ENCODE results near the gene CCSER1. TPM values are rescaled to one million over a fixed set of nuclear protein-coding genes. Genes with fewer than 3 reads are reported as not detected.

The CCSER1 gene
- total and polyA plus RNA-seq, 2 experiments from 2014 or later: not detected

DNA sequence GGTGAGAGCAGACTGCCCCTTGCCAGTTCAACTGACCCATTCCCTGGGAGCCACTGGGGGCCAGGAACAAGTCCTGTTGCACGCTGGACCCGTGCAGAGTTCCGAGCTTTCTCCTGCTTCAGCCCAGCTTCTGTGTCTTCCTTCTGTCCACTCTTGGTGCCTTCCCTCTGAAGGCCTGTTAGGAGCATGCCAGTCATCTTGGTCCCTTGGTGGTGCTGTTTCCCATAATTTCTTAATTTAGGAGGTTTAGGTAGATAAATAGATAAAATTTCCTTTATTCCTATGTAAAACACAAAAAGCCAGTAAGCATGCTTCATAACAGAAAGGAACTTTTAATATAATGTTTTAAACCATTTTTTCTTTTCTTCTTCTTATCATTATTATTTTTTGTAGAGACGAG, 672.7 kb downstream of the CCSER1 start:
- Histone ChIP-seq H4K20me1 (ENCODE audit: insufficient read depth) (no peaks in the 10 kb centered on the region), H3F3A (ENCODE audit: insufficient read depth) (no peaks in the 10 kb centered on the region), H3K36me3 (ENCODE audit: low read depth) (no peaks in the 10 kb centered on the region), H3K4me1 (ENCODE audit: insufficient read depth) (no peaks in the 10 kb centered on the region), H2AFZ (no peak overlapping the region), H3K27me3 (replicated peaks; ENCODE audit: insufficient read depth) (no peaks in the 10 kb centered on the region), H3K4me3 (no peak overlapping the region), H3K4me2 (ENCODE audit: unreplicated experiment) (no peak overlapping the region), H3K79me2 (ENCODE audit: insufficient read depth) (no peaks in the 10 kb centered on the region), H3K9me3 (ENCODE audit: low read depth) (no peaks in the 10 kb centered on the region), H3K27ac (no peak overlapping the region), H3K9me2 (ENCODE audit: insufficient read depth) (no peaks in the 10 kb centered on the region), H3K9ac (no peak overlapping the region)
- DNase-seq: no peak
- in situ Hi-C loops (cut with MboI): no loop called here
- WGBS, 2 experiments (ENCODE audit: low coverage in 1 of 2, low lambda C conversion rate in 2 of 2, missing lambda C conversion rate in 2 of 2): 27 to 32% methylated on average over 4 of the region's 4 CpGs
- TF ChIP-seq EZH2 (IDR thresholded peaks at IDR 0.05; ENCODE audit: insufficient read depth, poor library complexity, severe bottlenecking) (no peak), EZH2phosphoT487 (IDR thresholded peaks at IDR 0.05; ENCODE audit: insufficient read depth, low read depth) (no peak)

DNA sequence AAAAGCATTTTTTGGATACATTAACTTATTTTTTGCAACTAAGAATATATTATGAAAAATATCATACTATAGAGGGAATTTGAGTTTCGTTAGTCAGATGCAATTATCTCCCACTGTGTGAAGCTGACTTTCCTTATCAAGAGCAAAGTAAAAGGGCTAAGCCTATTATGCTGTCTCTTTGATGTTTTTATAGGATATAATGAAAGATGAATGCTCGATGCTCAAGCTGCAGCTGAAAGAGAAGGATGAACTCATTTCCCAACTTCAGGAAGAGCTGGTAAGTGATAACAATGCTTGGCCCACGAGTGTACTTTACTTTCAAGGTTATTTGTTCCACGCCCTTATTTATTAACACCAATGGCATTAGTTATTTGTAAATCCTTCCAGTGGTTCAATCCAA, 688.4 kb downstream of the CCSER1 start:
- Histone ChIP-seq H3K4me3 (no peak overlapping the region), H3K36me3 (ENCODE audit: low read depth) (no peaks in the 10 kb centered on the region), H3F3A (ENCODE audit: insufficient read depth) (no peaks in the 10 kb centered on the region), H3K79me2 (ENCODE audit: insufficient read depth) (no peaks in the 10 kb centered on the region), H3K27me3 (replicated peaks; ENCODE audit: insufficient read depth) (no peaks in the 10 kb centered on the region), H2AFZ (no peak overlapping the region), H3K9me3 (ENCODE audit: low read depth) (no peaks in the 10 kb centered on the region), H3K9me2 (ENCODE audit: insufficient read depth) (no peaks in the 10 kb centered on the region), H3K9ac (no peak overlapping the region), H3K27ac (no peak overlapping the region), H3K4me1 (ENCODE audit: insufficient read depth) (no peaks in the 10 kb centered on the region), H3K4me2 (ENCODE audit: unreplicated experiment) (no peak overlapping the region), H4K20me1 (ENCODE audit: insufficient read depth) (no peaks in the 10 kb centered on the region)
- TF ChIP-seq EZH2 (IDR thresholded peaks at IDR 0.05; ENCODE audit: insufficient read depth, poor library complexity, severe bottlenecking) (no peak), EZH2phosphoT487 (IDR thresholded peaks at IDR 0.05; ENCODE audit: insufficient read depth, low read depth) (no peak)
- in situ Hi-C loops (cut with MboI): no loop called here
- WGBS, 2 experiments (ENCODE audit: low coverage in 1 of 2, low lambda C conversion rate in 2 of 2, missing lambda C conversion rate in 2 of 2): 5 to 6% methylated on average over 4 of the region's 4 CpGs
- no peak for DNase-seq

DNA sequence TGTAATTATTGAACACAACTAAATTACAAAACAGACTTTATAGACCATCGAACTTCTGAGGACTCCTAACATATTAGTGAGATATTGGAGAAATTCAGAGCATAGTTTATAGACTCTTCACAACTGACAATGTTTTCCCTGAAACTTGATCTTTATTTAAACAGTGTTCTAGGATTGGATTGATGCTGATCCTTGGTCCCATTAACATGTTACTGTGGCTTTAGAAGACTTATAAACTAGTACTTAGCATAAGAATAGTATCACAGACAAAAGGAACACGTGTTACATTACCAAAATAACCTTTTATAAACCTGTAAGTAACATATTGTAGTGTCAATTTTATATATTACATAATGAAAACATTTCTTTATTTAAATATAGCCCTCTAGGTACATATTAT, 689.6 kb downstream of the CCSER1 start:
- no peak overlapping the region for H3K9ac ChIP-seq
- no peaks in the 10 kb centered on the region for H3K27me3 ChIP-seq (replicated peaks; ENCODE audit: insufficient read depth)
- H3K4me2 ChIP-seq (ENCODE audit: unreplicated experiment): no peak overlapping the region
- H3K9me2 ChIP-seq (ENCODE audit: insufficient read depth): no peaks in the 10 kb centered on the region
- H3K79me2 ChIP-seq (ENCODE audit: insufficient read depth): no peaks in the 10 kb centered on the region
- in situ Hi-C loops (cut with MboI): no loop called here
- no peaks in the 10 kb centered on the region for H3K36me3 ChIP-seq (ENCODE audit: low read depth)
- H3F3A ChIP-seq (ENCODE audit: insufficient read depth): no peaks in the 10 kb centered on the region
- no peak overlapping the region for H2AFZ ChIP-seq
- no peaks in the 10 kb centered on the region for H3K4me1 ChIP-seq (ENCODE audit: insufficient read depth)
- H3K4me3 ChIP-seq: no peak overlapping the region
- no peak for TF ChIP-seq EZH2 (IDR thresholded peaks at IDR 0.05; ENCODE audit: insufficient read depth, poor library complexity, severe bottlenecking)
- TF ChIP-seq EZH2phosphoT487 (IDR thresholded peaks at IDR 0.05; ENCODE audit: insufficient read depth, low read depth): no peak
- no peaks in the 10 kb centered on the region for H3K9me3 ChIP-seq (ENCODE audit: low read depth)
- no peak for DNase-seq
- no peaks in the 10 kb centered on the region for H4K20me1 ChIP-seq (ENCODE audit: insufficient read depth)
- no peak overlapping the region for H3K27ac ChIP-seq
- WGBS, 2 experiments (ENCODE audit: low coverage in 1 of 2, low lambda C conversion rate in 2 of 2, missing lambda C conversion rate in 2 of 2): 0 to 1% methylated on average over 2 of the region's 2 CpGs

DNA sequence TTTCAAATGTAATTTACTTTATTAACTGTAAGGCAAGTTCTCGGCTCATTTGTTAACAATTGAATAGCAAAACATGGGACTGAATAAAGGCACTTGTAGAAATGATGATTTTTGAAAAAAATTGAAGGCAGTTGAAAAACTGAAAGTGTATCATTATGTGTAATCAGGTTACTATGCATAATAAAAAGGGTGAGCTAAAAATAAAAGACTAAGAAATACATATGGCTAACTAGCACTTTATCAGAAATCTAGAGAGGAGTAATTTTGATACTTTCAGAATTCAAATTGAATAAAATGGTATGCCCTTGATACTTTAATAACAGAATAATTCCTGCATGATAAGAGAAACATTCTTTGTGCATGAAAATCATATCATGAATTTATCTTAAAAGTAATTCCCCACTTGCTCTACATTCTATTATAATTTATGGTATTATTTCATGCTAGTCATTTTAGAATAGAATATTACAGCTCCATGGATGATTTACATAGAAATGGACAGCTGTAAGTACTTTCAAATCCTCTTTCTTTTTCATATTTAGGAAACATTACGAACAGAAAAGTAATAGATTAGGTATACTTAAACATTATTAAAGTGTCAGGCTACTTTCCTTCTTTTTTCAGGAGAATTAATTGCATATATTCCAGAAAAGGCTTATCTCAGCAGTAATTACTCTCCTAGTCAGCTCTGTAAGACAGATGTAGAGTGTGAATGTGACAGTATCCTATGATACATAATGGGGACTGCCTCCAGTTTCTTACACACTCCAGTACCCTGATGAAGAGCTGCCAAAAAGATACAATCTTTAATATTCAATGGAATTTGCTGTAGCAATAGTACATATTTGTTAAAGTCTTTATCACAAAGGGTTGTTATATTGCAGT, 697.3 kb downstream of the CCSER1 start:
- Histone ChIP-seq H3K4me2 (ENCODE audit: unreplicated experiment) (no peak overlapping the region), H4K20me1 (ENCODE audit: insufficient read depth) (no peaks in the 10 kb centered on the region), H3K9me2 (ENCODE audit: insufficient read depth) (no peaks in the 10 kb centered on the region), H3K4me1 (ENCODE audit: insufficient read depth) (no peaks in the 10 kb centered on the region), H3K27ac (no peak overlapping the region), H3K27me3 (replicated peaks; ENCODE audit: insufficient read depth) (no peaks in the 10 kb centered on the region), H3K9me3 (ENCODE audit: low read depth) (no peaks in the 10 kb centered on the region), H3K9ac (no peak overlapping the region), H3K79me2 (ENCODE audit: insufficient read depth) (no peaks in the 10 kb centered on the region), H3F3A (ENCODE audit: insufficient read depth) (no peaks in the 10 kb centered on the region), H3K36me3 (ENCODE audit: low read depth) (no peaks in the 10 kb centered on the region), H2AFZ (no peak overlapping the region), H3K4me3 (no peak overlapping the region)
- TF ChIP-seq EZH2phosphoT487 (IDR thresholded peaks at IDR 0.05; ENCODE audit: insufficient read depth, low read depth) (no peak), EZH2 (IDR thresholded peaks at IDR 0.05; ENCODE audit: insufficient read depth, poor library complexity, severe bottlenecking) (no peak)
- no peak for DNase-seq
- in situ Hi-C loops (cut with MboI): no loop called here
- 9 to 14% methylated on average over 2 of the region's 2 CpGs for WGBS, 2 experiments (ENCODE audit: low coverage in 1 of 2, low lambda C conversion rate in 2 of 2, missing lambda C conversion rate in 2 of 2)

Data from GM23248 (cell line).